Measurements from ENCODE around the gene MTCL1.

DNA sequence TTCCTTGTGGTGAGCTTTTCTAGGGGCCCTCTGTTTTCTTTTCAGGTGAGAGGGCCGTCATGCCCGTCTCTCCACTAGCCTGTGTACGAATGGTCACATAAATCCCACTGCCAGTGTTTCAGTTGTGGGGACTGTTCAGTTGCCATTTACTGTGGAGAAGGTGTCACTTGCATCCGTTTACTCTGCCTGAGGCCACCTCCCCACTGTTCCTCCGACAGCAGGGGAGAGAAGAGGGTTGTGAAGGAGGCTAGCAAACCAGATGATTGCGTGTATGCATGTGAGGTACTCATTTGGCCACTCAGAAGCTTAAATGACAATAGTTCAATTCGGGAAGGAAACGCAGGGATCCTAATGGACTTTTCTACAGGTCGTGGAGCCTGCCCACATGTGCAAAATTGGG is 3.3 kb downstream of the MTCL1 start:
- TF ChIP-seq, protein P1, sequence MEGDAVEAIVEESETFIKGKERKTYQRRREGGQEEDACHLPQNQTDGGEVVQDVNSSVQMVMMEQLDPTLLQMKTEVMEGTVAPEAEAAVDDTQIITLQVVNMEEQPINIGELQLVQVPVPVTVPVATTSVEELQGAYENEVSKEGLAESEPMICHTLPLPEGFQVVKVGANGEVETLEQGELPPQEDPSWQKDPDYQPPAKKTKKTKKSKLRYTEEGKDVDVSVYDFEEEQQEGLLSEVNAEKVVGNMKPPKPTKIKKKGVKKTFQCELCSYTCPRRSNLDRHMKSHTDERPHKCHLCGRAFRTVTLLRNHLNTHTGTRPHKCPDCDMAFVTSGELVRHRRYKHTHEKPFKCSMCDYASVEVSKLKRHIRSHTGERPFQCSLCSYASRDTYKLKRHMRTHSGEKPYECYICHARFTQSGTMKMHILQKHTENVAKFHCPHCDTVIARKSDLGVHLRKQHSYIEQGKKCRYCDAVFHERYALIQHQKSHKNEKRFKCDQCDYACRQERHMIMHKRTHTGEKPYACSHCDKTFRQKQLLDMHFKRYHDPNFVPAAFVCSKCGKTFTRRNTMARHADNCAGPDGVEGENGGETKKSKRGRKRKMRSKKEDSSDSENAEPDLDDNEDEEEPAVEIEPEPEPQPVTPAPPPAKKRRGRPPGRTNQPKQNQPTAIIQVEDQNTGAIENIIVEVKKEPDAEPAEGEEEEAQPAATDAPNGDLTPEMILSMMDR (IDR thresholded peaks at IDR 0.05) = no peak
- no peak for TF ChIP-seq POLR2AphosphoS5 (IDR thresholded peaks at IDR 0.05)
